Measurements from ENCODE around the gene USP24.

USP24 gene

DNA sequence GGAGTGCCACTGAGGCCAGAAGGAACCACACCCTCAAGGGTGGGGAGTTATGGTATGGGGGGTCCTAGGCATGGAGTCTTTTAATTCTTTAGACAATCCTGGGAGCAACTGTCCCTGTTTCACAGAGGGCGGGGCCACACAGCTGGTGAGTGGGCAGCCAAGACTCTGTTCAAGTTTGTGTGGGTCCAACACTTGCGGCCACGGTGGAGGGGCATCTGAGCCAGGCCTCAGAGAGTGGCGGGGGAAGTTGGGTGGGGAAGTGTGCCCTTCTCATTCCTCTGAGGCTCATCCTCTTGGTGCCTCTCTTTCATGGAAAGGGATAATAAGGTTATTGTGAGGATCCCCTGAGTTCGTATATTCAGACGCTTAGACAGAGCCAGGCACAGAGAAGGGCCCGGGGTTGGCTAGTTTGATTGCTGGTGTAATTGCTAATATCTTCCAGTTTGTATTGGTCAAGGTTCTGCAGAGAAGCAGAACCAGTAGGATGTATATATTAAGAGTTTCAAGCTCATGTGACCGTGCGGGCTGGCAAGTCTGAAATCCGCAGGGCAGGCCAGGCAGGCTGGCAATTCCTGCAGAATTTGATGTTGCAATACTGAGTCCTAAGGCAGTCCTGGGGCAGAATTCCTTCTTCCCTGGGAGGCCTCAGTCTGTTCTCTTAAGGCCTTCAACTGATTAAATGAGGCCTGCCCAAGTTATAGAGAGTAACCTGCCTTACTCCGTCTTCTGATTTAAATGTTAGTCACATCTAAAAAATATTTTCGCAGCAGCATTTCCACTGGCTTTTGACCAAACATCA, 159.9 kb downstream of the USP24 start:
- H3K36me3 Mint-ChIP-seq (ENCODE audit: insufficient read depth), result no peaks in the 10 kb centered on the region
- ATAC-seq (replicated peaks; ENCODE audit: extremely low read depth, poor library complexity, severe bottlenecking) (no peak), DNase-seq (ENCODE audit: low spot score in 2 of 2) (no peak)
- no peaks in the 10 kb centered on the region for H3K27me3 Mint-ChIP-seq
- no peaks in the 10 kb centered on the region for H3K4me1 Mint-ChIP-seq
- no peaks in the 10 kb centered on the region for H3K9me3 Mint-ChIP-seq
- H3K27ac Mint-ChIP-seq (ENCODE audit: low read depth), result no peak overlapping the region
- H3K4me3 Mint-ChIP-seq, result no peak overlapping the region

GRCh38 chr1:55054396-55054795, 160.8 kb downstream of the USP24 start:
- no peak overlapping the region for H3K4me3 Mint-ChIP-seq
- DNase-seq (ENCODE audit: low spot score in 2 of 2), result no peak

DNA sequence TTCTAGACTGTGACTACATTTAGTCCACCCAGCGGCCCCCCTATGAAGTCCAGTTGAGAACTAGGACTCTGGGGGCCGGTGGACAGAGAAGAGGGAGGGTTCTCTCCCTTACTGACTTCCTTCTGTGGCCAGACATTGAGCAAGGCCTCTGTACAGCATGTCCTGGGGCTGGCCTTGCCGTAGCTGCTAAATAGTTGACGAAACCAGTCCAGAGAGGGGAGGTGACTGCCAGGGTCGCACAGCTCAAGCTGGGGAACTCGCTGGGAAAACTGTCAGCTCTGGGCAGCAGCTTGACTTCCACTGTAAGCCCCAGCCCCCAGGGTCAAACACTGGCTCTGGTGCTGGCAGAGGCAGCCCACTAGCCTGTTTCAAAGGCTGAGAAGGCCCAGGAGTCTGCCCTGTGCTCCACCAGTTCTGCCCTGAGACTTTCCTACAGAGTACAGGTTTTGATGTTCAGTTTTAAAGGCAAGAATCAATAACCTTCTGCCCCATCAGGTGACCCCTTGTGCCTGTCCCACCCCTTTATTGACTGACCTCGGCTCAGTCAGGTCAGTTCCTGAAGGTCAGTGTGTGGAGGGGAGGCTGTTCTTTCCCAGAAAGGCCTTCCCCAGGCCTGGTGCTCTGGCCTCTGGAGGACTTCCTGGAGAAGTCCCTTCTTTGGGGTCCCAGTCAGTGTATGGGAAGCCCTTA, 161.8 kb downstream of the USP24 start:
- Mint-ChIP-seq H3K4me3 (no peak overlapping the region), H3K36me3 (ENCODE audit: insufficient read depth) (no peaks in the 10 kb centered on the region), H3K27ac (ENCODE audit: low read depth) (no peak overlapping the region), H3K27me3 (no peaks in the 10 kb centered on the region), H3K9me3 (no peaks in the 10 kb centered on the region), H3K4me1 (no peaks in the 10 kb centered on the region)
- ATAC-seq (replicated peaks; ENCODE audit: extremely low read depth, poor library complexity, severe bottlenecking) (no peak), DNase-seq (ENCODE audit: low spot score in 2 of 2) (no peak)

More at GRCh38 chr1:55054396-55054795, 160.8 kb downstream of the USP24 start:
- H3K27ac Mint-ChIP-seq (ENCODE audit: low read depth), result no peak overlapping the region
- no peaks in the 10 kb centered on the region for H3K9me3 Mint-ChIP-seq
- no peaks in the 10 kb centered on the region for H3K27me3 Mint-ChIP-seq
- no peaks in the 10 kb centered on the region for H3K4me1 Mint-ChIP-seq
- no peaks in the 10 kb centered on the region for H3K36me3 Mint-ChIP-seq (ENCODE audit: insufficient read depth)
- no peak for ATAC-seq (replicated peaks; ENCODE audit: extremely low read depth, poor library complexity, severe bottlenecking)

- no peaks in the 10 kb centered on the region for H3K9me3 Mint-ChIP-seq
- H3K27me3 Mint-ChIP-seq, result no peaks in the 10 kb centered on the region
- H3K36me3 Mint-ChIP-seq (ENCODE audit: insufficient read depth), result no peaks in the 10 kb centered on the region
- H3K4me1 Mint-ChIP-seq, result no peaks in the 10 kb centered on the region
- ATAC-seq (replicated peaks; ENCODE audit: extremely low read depth, poor library complexity, severe bottlenecking) (no peak), DNase-seq (ENCODE audit: low spot score in 2 of 2) (no peak)
- no peak overlapping the region for H3K27ac Mint-ChIP-seq (ENCODE audit: low read depth)
- H3K4me3 Mint-ChIP-seq, result no peak overlapping the region
Measured at GRCh38 chr1:55052221-55053142, 162.7 kb downstream of the USP24 start.

DNA sequence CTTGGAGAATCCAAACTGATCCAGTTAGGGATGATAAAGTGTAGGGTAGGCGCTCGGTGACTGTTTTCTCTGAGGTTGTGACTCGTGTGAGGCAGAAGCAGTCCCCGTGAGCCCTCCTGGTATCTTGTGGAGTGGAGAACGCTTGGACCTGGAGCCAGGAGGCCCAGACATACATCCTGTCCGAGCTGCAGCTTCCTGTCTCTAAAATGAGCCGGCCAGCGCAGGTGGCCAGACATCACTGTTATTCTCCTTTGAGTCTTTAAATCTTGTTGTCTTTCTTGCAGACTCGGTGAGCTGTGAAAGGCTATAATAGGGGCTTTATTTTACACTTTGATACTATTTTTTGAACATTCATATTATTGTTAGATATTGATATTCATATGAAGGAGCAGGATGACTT, 163.5 kb downstream of the USP24 start:
- H3K9me3 Mint-ChIP-seq, result no peaks in the 10 kb centered on the region
- H3K27me3 Mint-ChIP-seq, result no peaks in the 10 kb centered on the region
- H3K36me3 Mint-ChIP-seq (ENCODE audit: insufficient read depth), result no peaks in the 10 kb centered on the region
- H3K4me1 Mint-ChIP-seq, result no peaks in the 10 kb centered on the region
- no peak for DNase-seq (ENCODE audit: low spot score in 2 of 2)
- no peak overlapping the region for H3K27ac Mint-ChIP-seq (ENCODE audit: low read depth)
- no peak overlapping the region for H3K4me3 Mint-ChIP-seq
- no peak for ATAC-seq (replicated peaks; ENCODE audit: extremely low read depth, poor library complexity, severe bottlenecking)

DNA sequence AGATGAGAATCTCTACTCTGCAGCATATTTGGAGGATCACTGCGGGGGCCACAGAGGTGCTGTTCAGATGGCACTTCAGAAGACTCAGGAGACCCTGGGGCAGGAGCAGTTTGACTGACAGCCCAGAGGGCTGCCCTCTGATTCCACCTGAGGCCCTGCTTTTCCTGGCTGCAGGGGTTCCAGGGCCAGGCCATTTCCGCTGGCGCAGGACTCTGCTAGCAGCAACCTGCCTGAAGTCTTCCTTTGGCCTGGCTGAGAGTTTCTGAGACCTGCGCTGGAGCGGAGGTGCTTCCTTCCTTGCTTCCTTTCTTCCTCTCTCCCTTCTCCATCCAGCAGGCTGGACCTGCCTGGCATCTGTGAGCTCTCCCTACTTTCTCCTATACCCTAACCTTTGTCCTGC, 164.0 kb downstream of the USP24 start:
- no peak overlapping the region for H3K27ac Mint-ChIP-seq (ENCODE audit: low read depth)
- ATAC-seq (replicated peaks; ENCODE audit: extremely low read depth, poor library complexity, severe bottlenecking) (no peak), DNase-seq (ENCODE audit: low spot score in 2 of 2) (no peak)
- no peaks in the 10 kb centered on the region for H3K4me1 Mint-ChIP-seq
- H3K4me3 Mint-ChIP-seq, result no peak overlapping the region
- no peaks in the 10 kb centered on the region for H3K36me3 Mint-ChIP-seq (ENCODE audit: insufficient read depth)
- no peaks in the 10 kb centered on the region for H3K27me3 Mint-ChIP-seq
- no peaks in the 10 kb centered on the region for H3K9me3 Mint-ChIP-seq

- Mint-ChIP-seq H3K27me3 (no peaks in the 10 kb centered on the region), H3K36me3 (ENCODE audit: insufficient read depth) (no peaks in the 10 kb centered on the region), H3K9me3 (no peaks in the 10 kb centered on the region), H3K27ac (ENCODE audit: low read depth) (no peak overlapping the region), H3K4me3 (no peak overlapping the region), H3K4me1 (no peaks in the 10 kb centered on the region)
- no peak for ATAC-seq (replicated peaks; ENCODE audit: extremely low read depth, poor library complexity, severe bottlenecking)
- no peak for DNase-seq (ENCODE audit: low spot score in 2 of 2)
Measured at GRCh38 chr1:55050283-55050682, 164.9 kb downstream of the USP24 start.

DNA sequence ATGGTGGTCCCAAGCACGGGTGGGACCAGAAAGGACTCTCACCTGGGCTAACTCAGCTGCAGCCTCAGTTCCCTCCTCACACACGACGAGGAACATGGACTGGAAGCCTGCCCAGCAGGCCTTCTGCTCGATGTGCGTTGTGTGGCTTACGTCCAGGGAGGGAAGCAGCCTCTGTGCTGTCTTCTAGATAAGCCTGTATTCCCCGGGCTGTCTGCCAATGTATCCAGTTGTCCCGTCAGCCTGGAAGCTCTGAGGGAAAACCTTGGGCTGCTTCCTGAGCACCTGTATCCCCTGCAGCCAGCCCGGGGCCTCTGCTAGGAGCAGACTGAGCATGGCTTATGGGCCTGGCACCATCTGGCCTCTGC, 165.3 kb downstream of the USP24 start:
- H3K27ac Mint-ChIP-seq (ENCODE audit: low read depth), result no peak overlapping the region
- H3K4me1 Mint-ChIP-seq, result no peaks in the 10 kb centered on the region
- no peaks in the 10 kb centered on the region for H3K9me3 Mint-ChIP-seq
- no peak overlapping the region for H3K4me3 Mint-ChIP-seq
- DNase-seq (ENCODE audit: low spot score in 2 of 2) (no peak), ATAC-seq (replicated peaks; ENCODE audit: extremely low read depth, poor library complexity, severe bottlenecking) (no peak)
- H3K27me3 Mint-ChIP-seq, result no peaks in the 10 kb centered on the region
- no peaks in the 10 kb centered on the region for H3K36me3 Mint-ChIP-seq (ENCODE audit: insufficient read depth)

GRCh38 chr1:55049271-55049913, 165.8 kb downstream of the USP24 start:
- H3K9me3 Mint-ChIP-seq, result no peaks in the 10 kb centered on the region
- DNase-seq (ENCODE audit: low spot score in 2 of 2), result no peak
- H3K36me3 Mint-ChIP-seq (ENCODE audit: insufficient read depth), result no peaks in the 10 kb centered on the region
- no peaks in the 10 kb centered on the region for H3K4me1 Mint-ChIP-seq
- H3K27me3 Mint-ChIP-seq, result no peaks in the 10 kb centered on the region
- no peak overlapping the region for H3K4me3 Mint-ChIP-seq
- no peak for ATAC-seq (replicated peaks; ENCODE audit: extremely low read depth, poor library complexity, severe bottlenecking)
- no peak overlapping the region for H3K27ac Mint-ChIP-seq (ENCODE audit: low read depth)

DNA sequence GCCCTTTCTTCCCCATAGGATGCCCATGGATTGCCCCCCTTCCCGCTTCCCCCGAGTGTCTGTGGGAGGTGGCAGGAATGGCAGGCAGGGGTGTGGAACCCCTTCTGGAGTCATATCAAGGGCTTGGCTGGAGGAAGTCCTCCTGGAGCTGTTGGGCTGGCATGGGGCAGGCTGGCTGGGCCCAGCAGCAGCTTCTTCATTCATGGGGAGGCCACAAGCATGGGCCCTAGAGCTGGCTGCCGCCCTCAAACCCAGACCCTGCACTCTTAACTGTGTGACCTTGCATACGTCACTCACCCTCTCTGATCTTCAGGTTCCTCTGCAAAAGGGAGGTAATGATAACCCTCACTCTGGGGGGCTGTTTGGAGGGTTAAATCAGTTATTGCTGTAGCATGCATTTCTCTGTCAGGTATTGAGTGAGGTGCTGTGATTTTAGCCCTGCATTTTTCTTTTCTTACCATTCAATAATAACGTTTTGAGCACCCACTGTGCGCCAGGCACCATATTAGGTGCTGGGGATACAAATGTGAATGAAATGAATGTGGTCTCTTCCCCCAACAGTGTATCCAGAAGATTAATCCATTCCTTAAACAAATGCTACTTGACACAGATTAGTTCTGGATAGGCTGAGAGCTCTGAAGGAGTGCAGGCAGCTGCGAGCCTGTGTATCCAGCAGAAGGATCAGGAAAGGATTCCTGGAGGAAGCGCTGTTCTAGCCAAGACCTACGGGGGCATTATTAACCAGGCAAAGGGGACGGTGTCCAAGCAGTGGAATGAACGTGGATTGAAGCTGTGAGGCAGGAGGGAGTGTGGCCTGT, 166.5 kb downstream of the USP24 start:
- H3K27ac Mint-ChIP-seq (ENCODE audit: low read depth), result no peak overlapping the region
- no peak for ATAC-seq (replicated peaks; ENCODE audit: extremely low read depth, poor library complexity, severe bottlenecking)
- no peaks in the 10 kb centered on the region for H3K36me3 Mint-ChIP-seq (ENCODE audit: insufficient read depth)

DNA sequence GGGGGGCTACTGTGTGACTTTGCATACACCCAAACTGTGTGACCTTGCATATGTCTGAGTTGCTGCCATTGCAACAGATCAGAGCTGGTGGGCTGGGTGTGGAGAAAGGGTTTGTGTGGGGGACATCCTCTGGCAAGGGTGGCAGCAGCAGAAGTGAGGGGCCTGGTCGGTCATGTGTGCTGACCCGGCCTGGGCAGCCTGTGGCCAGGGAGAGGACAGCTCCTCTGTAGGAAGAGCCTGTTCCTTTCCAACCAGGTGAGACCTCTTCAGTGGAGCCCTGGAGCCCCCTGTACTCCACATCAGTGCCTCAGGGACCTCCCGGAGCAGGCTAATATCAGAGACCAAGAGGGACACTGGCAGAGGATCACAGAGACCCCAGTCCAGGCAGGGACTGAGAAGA, 167.6 kb downstream of the USP24 start:
- Mint-ChIP-seq H3K36me3 (ENCODE audit: insufficient read depth) (no peaks in the 10 kb centered on the region), H3K27me3 (no peaks in the 10 kb centered on the region), H3K9me3 (no peaks in the 10 kb centered on the region), H3K4me3 (no peak overlapping the region), H3K27ac (ENCODE audit: low read depth) (no peak overlapping the region), H3K4me1 (no peaks in the 10 kb centered on the region)
- DNase-seq (ENCODE audit: low spot score in 2 of 2) (no peak), ATAC-seq (replicated peaks; ENCODE audit: extremely low read depth, poor library complexity, severe bottlenecking) (no peak)

More for the DNA sequence above, 166.5 kb downstream of the USP24 start:
- H3K4me3 Mint-ChIP-seq, result no peak overlapping the region
- DNase-seq (ENCODE audit: low spot score in 2 of 2), result no peak
- no peaks in the 10 kb centered on the region for H3K9me3 Mint-ChIP-seq
- H3K27me3 Mint-ChIP-seq, result no peaks in the 10 kb centered on the region
- no peaks in the 10 kb centered on the region for H3K4me1 Mint-ChIP-seq

DNA sequence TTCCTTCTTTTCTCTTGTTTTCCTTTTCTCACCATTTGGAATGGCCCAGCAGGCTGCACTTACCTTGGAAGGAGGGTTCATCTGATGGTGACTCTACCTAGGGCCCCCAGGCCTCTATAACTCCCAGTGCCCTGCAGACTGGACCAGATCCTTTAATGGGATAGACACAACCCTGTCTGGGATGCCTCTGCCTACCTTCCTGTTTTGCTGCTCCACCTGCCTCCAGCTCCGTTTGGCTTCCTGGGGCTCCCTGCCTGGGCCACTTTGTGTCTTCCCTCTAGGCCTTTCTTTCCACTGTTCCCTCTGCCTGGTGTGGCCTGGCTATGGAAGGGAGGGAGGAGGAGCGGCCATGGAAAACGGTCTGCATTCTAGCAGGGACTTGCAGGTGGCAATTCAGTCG, 168.3 kb downstream of the USP24 start:
- no peak for ATAC-seq (replicated peaks; ENCODE audit: extremely low read depth, poor library complexity, severe bottlenecking)
- H3K4me1 Mint-ChIP-seq, result no peaks in the 10 kb centered on the region
- no peaks in the 10 kb centered on the region for H3K36me3 Mint-ChIP-seq (ENCODE audit: insufficient read depth)

More for the DNA sequence above, 168.3 kb downstream of the USP24 start:
- Mint-ChIP-seq H3K27ac (ENCODE audit: low read depth) (no peak overlapping the region), H3K27me3 (peaks cover 6% of the 10 kb centered on the region), H3K4me3 (no peak overlapping the region), H3K9me3 (no peaks in the 10 kb centered on the region)
- no peak for DNase-seq (ENCODE audit: low spot score in 2 of 2)

Measured in central memory CD8-positive, alpha-beta T cell (primary cell).